OCI-LY7 (cell line): ENCODE measurements around the gene MGMT.

Experiments used
- CTCF ChIP-seq: fragments of 200-600 bp; sonication (generic); conservative IDR thresholded peaks from 2 replicates; pipeline ENCODE4 v1.5.1; 2014; ENCODE audit warnings: mild to moderate bottlenecking, antibody characterized with exemption, low read length, moderate library complexity, mixed read lengths
- EZH2phosphoT487 ChIP-seq: fragments of 200-600 bp; sonication (generic); IDR thresholded peaks from 2 replicates; pipeline ENCODE4 v1.6.1; 2018; ENCODE audit warnings: low read depth, borderline replicate concordance, mild to moderate bottlenecking, mixed run types, antibody characterized with exemption, low read length, moderate library complexity, mixed read lengths

DNA sequence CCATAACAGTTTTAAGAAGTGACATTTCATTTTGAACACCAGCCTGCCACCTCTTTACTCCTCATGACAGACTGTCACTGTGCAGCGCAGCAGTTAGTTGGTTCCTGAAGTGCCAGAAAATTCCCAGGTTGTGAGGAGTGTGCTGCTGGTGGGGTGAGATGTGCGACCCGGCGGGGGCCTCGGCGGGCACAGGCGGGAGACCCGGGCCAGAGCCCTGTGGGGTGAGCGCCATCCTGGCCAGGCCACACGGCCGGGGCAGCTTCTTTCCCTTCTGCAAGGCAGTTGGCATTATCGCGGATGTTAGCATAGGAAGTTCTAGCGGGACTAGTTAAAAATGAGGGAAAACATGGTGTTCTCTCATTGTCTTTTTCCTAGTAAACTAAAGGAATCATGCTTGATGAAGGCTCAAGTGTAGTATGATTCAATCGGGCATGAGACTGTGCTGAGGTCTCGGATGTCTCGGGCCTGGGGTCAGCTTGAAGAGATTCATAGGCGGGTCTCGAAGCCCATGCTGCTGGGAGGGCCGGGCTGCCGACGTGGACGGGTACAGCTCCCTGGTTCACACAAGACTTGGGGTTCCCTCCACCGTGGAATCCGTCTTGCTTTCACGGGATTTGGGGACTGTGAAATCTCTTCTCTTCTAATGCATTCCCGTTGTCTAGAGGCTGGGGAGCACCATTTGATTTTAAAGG lies 56.1 kb downstream of the MGMT start:
- no peak for TF ChIP-seq CTCF
- TF ChIP-seq EZH2phosphoT487: no peak
